Femur (tissue), 1 donor: ENCODE measurements around the gene NRXN3.
"Not testable (repeated sequence)": the region's sequence is repeated elsewhere in the genome, so short reads cannot be mapped to it uniquely, and the experiment has no call there.

Experiments
- DNase-seq: peaks from one replicate; pipeline ENCODE4 v3.0.0-alpha.2; 2017

The NRXN3 gene

GRCh38 chr14:78501909-78502308 lies 331.7 kb downstream of the NRXN3 start:
- DNase-seq, result no peak

DNA sequence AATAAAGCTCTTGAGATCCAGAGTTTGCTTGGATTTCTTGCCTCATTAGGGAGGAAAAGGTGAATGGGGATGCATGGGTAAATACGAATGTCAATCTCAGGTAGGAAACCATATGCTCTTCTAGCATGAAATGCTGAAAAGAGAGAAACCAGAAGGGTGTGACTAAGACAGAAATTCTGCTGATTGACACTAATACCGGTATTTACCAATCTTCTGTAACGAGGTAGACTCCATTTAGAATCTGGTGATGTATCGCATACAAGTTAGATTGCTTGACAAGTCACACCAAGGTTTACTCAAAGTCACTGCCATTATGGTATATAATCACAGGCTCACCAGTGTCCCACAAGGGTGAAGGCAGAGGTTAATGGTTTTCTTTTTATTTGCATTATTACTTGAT lies 337.9 kb downstream of the NRXN3 start:
- no peak for DNase-seq

- DNase-seq, result no peak
Observed at GRCh38 chr14:78509516-78509915, 339.3 kb downstream of the NRXN3 start.

- no peak for DNase-seq
Observed at GRCh38 chr14:78512021-78512420, 341.8 kb downstream of the NRXN3 start.

DNA sequence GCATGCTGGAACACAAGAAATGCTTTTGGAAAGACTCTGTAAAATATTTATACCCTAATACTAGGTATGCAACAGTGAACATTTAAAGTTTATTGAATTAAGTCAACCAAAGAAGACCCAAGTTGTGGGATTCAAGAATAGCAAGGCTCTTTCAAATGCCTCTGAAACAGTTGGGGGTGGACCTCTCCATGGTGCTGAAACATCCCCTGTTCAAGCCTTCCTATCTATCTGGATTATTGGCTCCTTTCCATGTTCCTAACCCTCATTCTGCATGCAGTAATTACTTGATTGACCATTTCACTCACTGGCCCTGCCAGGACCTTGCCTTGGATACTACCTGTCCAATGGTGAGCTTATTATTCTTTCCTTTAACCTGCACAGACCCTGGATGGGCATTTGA lies 349.7 kb downstream of the NRXN3 start:
- peak; percentile 21 for DNase-seq

- DNase-seq, result no peak
Observed at GRCh38 chr14:78524196-78524595, 354.0 kb downstream of the NRXN3 start.

DNA sequence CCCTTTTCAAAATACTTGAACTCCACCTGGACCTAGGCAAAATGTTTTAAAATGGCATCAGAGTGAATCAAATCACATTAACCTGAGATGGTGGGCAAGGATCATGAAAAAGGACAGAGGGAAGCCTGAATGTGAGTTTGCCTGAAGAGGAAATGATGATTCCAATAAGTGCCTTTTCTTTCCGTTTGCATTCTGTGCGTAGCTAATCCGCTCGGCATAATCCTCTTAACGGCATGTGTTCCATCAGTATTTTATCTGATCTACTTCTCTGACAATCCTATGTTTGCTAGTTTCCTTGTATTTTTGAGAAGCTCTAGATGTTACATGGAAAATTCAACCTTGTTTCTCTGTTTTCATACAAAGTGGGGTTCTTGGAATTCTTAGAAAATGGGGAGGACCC lies 354.6 kb downstream of the NRXN3 start:
- no peak for DNase-seq

GRCh38 chr14:78530078-78530477 lies 359.9 kb downstream of the NRXN3 start:
- no peak for DNase-seq

GRCh38 chr14:78534141-78534540 lies 364.0 kb downstream of the NRXN3 start:
- no peak for DNase-seq

- no peak for DNase-seq
Observed at GRCh38 chr14:78535041-78535440, 364.9 kb downstream of the NRXN3 start.

GRCh38 chr14:78541788-78542187 lies 371.6 kb downstream of the NRXN3 start:
- DNase-seq, result not testable (repeated sequence)

DNA sequence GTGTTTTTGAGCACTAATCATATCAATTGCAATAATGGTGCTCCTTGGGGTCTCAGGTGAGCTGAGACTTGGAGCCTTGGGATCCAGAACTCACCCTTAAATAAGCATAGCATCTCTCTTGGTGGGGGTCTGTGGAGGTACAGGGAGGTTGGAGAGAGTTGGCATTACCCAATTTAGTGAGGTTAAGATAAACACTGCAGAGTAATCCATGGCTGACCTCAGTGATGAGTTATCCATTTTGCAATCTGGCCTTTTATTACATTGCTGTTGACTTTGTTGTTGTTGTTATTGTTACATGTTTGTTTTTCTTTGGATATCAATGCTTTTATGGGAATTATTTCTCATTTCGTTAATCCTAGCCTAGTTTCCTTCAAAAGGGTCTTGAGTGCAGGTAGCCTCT lies 373.3 kb downstream of the NRXN3 start:
- DNase-seq, result no peak

- DNase-seq, result no peak
Observed at GRCh38 chr14:78561074-78561473, 390.9 kb downstream of the NRXN3 start.

- DNase-seq, result peak; percentile 80
Observed at GRCh38 chr14:78566026-78566858, 396.1 kb downstream of the NRXN3 start.

GRCh38 chr14:78566859-78567172 lies 396.6 kb downstream of the NRXN3 start:
- DNase-seq, result no peak

DNA sequence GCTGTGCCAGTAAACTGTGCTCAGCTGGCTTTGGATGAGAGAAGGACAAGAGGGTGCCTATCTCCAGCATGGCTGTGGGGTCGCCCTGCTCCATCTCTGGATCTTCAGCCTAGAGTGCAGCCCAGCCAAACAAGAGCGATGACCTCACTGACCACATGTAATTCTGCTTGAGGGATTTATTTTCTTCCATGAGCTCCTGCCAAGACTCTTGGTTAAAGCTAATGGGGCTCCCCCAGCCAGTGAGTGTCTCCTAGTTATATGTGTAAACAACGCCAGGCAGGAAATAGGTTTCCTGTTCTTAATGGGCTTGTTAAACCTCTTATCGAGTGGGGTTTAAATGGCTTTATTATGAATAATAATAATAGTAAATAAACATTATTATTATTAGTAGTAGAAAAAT lies 397.2 kb downstream of the NRXN3 start:
- DNase-seq, result no peak

DNA sequence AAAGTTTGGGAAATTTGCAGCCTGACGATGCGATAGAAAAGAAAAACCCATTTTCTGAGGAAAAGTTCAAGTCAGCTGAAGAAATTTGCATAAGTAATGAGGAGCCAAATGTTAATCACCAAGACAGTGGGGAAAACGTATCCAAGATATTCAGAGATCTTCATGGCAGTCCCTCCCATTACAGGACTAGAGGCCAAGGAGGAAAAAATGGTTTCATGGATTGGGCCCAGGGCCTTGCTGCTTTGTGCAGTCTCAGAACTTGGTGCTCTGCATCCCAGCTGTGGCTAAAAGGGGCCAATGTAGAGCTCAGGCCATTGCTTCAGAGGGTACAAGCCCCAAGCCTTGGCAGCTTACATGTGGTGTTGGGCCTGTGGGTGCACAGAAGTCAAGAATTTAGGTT lies 403.6 kb downstream of the NRXN3 start:
- not testable (repeated sequence) for DNase-seq

GRCh38 chr14:78576437-78577166 lies 406.4 kb downstream of the NRXN3 start:
- DNase-seq, result no peak

DNA sequence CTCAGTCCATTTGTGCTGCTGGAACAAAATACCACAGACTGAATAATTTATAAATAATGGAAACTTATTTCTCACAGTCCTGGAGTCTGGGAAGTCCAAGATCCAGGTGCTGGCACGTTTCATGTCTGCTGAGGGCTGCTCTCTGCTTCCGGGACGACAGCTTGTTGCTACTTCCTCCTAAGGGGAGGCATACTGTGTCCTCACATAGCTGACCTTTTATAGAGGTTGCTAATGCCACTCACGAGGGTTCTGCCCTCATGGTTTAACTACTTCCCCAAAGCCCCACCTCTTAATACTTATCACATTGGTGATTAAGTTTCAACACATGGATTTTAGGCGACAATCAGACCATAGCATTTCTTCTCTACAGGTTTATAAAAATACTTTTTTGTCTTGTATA lies 411.1 kb downstream of the NRXN3 start:
- no peak for DNase-seq

GRCh38 chr14:78586681-78587080 lies 416.5 kb downstream of the NRXN3 start:
- no peak for DNase-seq

- DNase-seq, result no peak
Observed at GRCh38 chr14:78588906-78589305, 418.7 kb downstream of the NRXN3 start.

DNA sequence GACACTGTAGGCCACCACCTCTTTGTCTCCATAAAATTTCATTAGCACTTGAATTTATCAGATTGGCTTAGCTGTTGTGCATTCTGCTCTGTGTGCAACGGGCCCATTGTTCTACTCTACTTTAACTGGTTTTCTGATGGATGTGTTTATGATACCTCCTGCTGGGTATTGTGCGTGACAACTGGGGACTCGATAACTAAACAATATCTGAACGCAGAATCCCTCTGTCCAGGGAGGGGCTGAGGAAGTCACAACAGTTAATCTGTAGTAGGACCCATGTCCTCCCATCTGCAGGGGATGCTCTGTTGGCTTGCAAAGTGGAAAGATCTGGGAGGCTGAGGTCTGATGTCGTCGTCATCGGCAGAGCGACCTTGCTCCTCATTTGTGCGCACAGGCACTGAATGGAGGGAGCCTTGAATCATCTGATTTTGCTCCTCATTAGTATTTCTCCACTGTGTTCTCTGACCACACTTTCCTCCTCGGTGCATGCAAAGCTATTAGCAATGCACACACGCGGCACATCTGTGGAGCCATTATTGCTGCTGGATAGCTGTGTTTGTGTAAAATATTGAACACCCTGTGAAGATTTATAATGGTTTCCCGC lies 422.5 kb downstream of the NRXN3 start:
- DNase-seq, result no peak

DNA sequence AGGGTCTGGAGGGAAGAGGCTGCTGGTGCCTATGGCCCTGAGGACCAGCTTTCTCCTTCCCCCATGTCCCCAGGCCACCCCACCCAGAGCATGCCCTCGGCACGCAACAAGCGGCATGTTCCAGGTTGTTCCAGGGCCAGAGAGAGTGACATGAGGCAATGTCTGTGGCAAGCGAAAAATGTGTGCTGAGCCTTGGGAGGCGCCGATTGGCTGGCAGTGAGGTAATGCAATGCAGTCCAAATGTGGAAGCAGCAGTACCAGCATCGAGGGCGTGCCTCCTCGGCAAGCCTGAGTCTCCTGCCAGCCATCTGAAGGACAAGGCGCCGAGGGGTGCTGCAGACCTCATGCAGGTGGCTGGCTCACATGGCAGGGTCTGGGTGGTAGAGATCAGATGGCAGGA lies 423.8 kb downstream of the NRXN3 start:
- no peak for DNase-seq

- no peak for DNase-seq
Observed at GRCh38 chr14:78595797-78596196, 425.6 kb downstream of the NRXN3 start.
